Body of pancreas (tissue), 4 donors: ENCODE measurements around the gene AGK. TPM values are rescaled to one million over a fixed set of nuclear protein-coding genes. Genes with fewer than 3 reads are reported as not detected.
"Not testable (repeated sequence)": the region's sequence is repeated elsewhere in the genome, so short reads cannot be mapped to it uniquely, and the experiment has no call there.

ENCODE experiments used
- ATAC-seq: fragments of 150-250 bp; one replicate; pipeline ENCODE4 v1.9.1; 2016
- DNase-seq, 4 donors: peaks; one replicate each; pipeline ENCODE4 v3.0.0-alpha.2; 2019
- H3K27ac ChIP-seq, 4 donors: fragments of 200-600 bp; sonication (generic); 1 replicate in 3 of 4; 2 replicates in 1 of 4; pipeline versions ENCODE4 v1.5.1 to v1.6.1; 2016 to 2019; ENCODE audit warnings: mild to moderate bottlenecking in 1 of 4, mixed read lengths in 1 of 4, moderate library complexity in 1 of 4
- H3K27me3 ChIP-seq, 2 donors: fragments of 200-600 bp; sonication (generic); one replicate each; pipeline ENCODE4 v1.6.0; 2016; ENCODE audit warnings: mild to moderate bottlenecking in 1 of 2
- H3K36me3 ChIP-seq, 2 donors: fragments of 200-600 bp; sonication (generic); replicated peaks in 1 of 2; 2 replicates each; pipeline ENCODE4 v1.5.1; 2016; ENCODE audit warnings: low read depth in 2 of 2; ENCODE audit not compliant: insufficient read depth in 1 of 2
- H3K4me1 ChIP-seq: fragments of 200-600 bp; sonication (generic); one replicate; pipeline ENCODE4 v1.6.0; 2016
- H3K4me3 ChIP-seq, 2 donors: fragments of 200-600 bp; sonication (generic); 1 replicate in 1 of 2; 2 replicates in 1 of 2; pipeline ENCODE4 v1.5.1; 2016 to 2019
- H3K9me3 ChIP-seq, 3 donors: fragments of 200-600 bp; sonication (generic); 1 replicate in 2 of 3; 2 replicates in 1 of 3; pipeline ENCODE4 v1.5.1; 2016
- POLR2A ChIP-seq, 3 donors: fragments of 450-650 bp; IDR thresholded peaks; one replicate each; pipeline ENCODE4 v1.6.1; 2016; ENCODE audit warnings: antibody characterized with exemption in 3 of 3, mild to moderate bottlenecking in 2 of 3
- WGBS, 2 donors: methylation state at CpG; one replicate each; pipeline ENCODE4 v1.1.5; 2017; 5-methylcytosine and 5-hydroxymethylcytosine counted together
- intact Hi-C: fragments of 100-400 bp; cut with DNase I; formaldehyde crosslinking; loops from one replicate; pipeline ENCODE4 v1.15.1; 2023
- total RNA-seq, 2 donors: library from RNA; depleted of rRNA; stranded (reverse); fragments of >200 nt; gene quantifications; one replicate each; pipeline ENCODE4 v1.1.0, GENCODE V29; 2016
- TF ChIP-seq, protein P1 (sequence below), 7 experiments: fragments of 450-650 bp in 4 of 7; fragments of 200-600 bp in 3 of 7; sonication (generic) in 3 of 7; IDR thresholded peaks; one replicate each; pipeline ENCODE4 v1.5.1; 2016 to 2019; ENCODE audit warnings: antibody characterized with exemption in 7 of 7

AGK gene
- total RNA-seq, 2 donors from 2014 or later = 12.7 to 30.7 TPM

DNA sequence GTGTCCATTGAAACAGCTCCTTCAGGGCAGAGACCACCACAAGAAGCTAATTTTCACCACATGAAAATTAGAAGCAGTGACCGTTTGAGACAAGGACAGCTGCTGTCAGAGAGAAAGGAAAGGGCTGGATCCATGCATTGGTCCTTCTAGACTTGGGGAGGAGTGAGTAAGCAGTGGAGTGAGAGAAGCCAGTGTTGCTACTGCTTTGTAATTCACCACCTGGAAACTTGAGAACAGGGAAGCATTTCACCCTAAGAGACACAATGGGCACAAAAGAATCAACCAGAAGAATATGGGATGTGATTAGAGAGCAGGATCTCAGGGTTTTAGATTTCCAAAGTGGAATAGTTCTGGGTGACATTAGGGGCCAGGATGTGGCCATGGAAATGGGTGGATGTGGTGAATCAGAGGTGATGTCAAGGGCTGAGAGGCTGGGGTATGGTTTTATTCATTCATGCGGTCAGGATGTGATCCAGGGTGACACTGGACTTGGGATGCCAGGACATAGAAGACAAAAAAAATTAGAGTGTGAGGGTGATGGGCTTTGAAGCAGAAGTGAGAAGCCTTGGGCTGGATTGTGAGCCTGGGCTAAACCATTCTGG is 89.1 kb downstream of the AGK start:
- H3K4me3 ChIP-seq = no peak overlapping the region
- ATAC-seq (no peak), DNase-seq (no peak)
- H3K27ac ChIP-seq = no peak overlapping the region
- no peaks in the 10 kb centered on the region for H3K4me1 ChIP-seq
- H3K36me3 ChIP-seq = no peaks in the 10 kb centered on the region
- 87 to 90% methylated on average over 2 of the region's 2 CpGs for WGBS, 2 donors
- TF ChIP-seq, protein P1, sequence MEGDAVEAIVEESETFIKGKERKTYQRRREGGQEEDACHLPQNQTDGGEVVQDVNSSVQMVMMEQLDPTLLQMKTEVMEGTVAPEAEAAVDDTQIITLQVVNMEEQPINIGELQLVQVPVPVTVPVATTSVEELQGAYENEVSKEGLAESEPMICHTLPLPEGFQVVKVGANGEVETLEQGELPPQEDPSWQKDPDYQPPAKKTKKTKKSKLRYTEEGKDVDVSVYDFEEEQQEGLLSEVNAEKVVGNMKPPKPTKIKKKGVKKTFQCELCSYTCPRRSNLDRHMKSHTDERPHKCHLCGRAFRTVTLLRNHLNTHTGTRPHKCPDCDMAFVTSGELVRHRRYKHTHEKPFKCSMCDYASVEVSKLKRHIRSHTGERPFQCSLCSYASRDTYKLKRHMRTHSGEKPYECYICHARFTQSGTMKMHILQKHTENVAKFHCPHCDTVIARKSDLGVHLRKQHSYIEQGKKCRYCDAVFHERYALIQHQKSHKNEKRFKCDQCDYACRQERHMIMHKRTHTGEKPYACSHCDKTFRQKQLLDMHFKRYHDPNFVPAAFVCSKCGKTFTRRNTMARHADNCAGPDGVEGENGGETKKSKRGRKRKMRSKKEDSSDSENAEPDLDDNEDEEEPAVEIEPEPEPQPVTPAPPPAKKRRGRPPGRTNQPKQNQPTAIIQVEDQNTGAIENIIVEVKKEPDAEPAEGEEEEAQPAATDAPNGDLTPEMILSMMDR (IDR thresholded peaks at IDR 0.05) = no peak
- no peak for TF ChIP-seq POLR2A (IDR thresholded peaks at IDR 0.05)
- H3K27me3 ChIP-seq = no peaks in the 10 kb centered on the region
- H3K9me3 ChIP-seq = no peaks in the 10 kb centered on the region
- intact Hi-C loops = no loop called here

- H3K9me3 ChIP-seq = no peaks in the 10 kb centered on the region
- 77 to 93% methylated on average over 3 of the region's 3 CpGs for WGBS, 2 donors
- H3K4me1 ChIP-seq = no peaks in the 10 kb centered on the region
- ATAC-seq = no peak
- H3K27ac ChIP-seq = no peak overlapping the region
- H3K36me3 ChIP-seq = no peaks in the 10 kb centered on the region
- TF ChIP-seq, protein P1 (IDR thresholded peaks at IDR 0.05) = no peak
- no peak for TF ChIP-seq POLR2A (IDR thresholded peaks at IDR 0.05)
- no peak overlapping the region for H3K4me3 ChIP-seq
- no peaks in the 10 kb centered on the region for H3K27me3 ChIP-seq
- DNase-seq = no peak
- intact Hi-C loops = no loop called here
Observed at GRCh38 chr7:141641876-141642275, 90.7 kb downstream of the AGK start.

GRCh38 chr7:141645188-141645587 is 94.0 kb downstream of the AGK start:
- no peak for ATAC-seq

DNA sequence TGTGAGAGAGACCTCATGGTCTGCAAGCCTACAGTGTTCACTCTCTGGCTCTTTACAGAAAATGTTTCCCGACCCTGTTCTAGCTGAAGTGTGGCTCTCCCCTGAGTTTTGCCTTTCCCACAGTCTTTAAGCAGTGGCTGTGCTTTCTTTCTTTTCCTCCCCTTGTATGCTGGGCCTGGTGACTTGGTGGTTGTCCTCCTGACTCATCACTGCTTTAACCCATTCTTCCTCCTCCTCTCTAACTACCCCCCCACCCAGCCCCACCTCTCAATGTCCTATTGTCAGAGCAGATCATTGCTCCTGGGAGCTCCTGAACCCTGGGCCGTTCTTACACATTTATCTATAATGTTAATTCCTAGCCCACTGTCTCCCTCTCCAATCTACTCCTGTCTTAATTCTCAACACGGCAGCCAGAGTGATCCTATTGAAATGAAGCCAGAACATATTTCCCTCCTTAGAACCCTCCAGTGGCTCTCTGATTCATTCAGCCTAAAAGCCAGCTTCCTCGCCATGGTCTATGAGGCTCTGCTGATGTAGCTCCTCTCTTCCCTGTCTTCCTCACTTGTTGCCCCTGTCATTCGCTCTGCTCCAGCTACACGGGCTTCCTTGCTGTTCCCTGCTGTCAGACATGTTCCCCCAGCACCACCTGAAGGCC is 95.7 kb downstream of the AGK start:
- Histone ChIP-seq H3K27me3 (no peaks in the 10 kb centered on the region), H3K27ac (no peak overlapping the region), H3K36me3 (peaks cover 0 to 3% of the 10 kb centered on the region in 2 donors), H3K9me3 (no peaks in the 10 kb centered on the region), H3K4me1 (peaks cover 8% of the 10 kb centered on the region), H3K4me3 (no peak overlapping the region)
- DNase-seq = no peak
- no peak for TF ChIP-seq POLR2A (IDR thresholded peaks at IDR 0.05)
- TF ChIP-seq, protein P1 (IDR thresholded peaks at IDR 0.05) = no peak
- intact Hi-C loops = no loop called here
- ATAC-seq = no peak
- 84% methylated on average over 6 of the region's 6 CpGs for WGBS, 2 donors

More at GRCh38 chr7:141645188-141645587, 94.0 kb downstream of the AGK start:
- H3K27me3 ChIP-seq = no peaks in the 10 kb centered on the region
- H3K4me3 ChIP-seq = no peak overlapping the region
- no peak overlapping the region for H3K27ac ChIP-seq
- no peaks in the 10 kb centered on the region for H3K36me3 ChIP-seq
- no peak for DNase-seq
- intact Hi-C loops = no loop called here
- H3K4me1 ChIP-seq = peaks cover 6% of the 10 kb centered on the region
- TF ChIP-seq, protein P1 (IDR thresholded peaks at IDR 0.05) = no peak
- no peak for TF ChIP-seq POLR2A (IDR thresholded peaks at IDR 0.05)
- no peaks in the 10 kb centered on the region for H3K9me3 ChIP-seq

DNA sequence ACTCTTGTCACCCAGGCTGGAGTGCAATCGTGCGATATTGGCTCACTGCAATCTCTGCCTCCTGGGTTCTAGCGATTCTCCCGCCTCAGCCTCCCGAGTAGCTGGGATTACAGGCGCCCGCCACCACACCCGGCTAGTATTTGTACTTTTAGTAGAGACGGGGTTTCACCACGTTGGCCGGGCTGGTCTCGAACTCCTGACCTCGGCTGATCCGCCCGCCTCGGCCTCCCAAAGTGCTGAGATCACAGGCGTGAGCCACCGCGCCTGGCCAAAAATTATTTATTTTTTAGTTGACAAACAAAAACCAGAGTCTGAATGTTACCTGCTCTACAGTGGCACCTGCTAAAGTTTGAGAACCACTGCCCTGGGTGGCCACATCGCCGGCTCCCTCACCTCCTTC is 96.5 kb downstream of the AGK start:
- H3K27me3 ChIP-seq, H3K27ac ChIP-seq, ATAC-seq, DNase-seq, H3K4me3 ChIP-seq, H3K4me1 ChIP-seq, intact Hi-C loops, H3K9me3 ChIP-seq, H3K36me3 ChIP-seq: not testable (repeated sequence)
- 94 to 96% methylated on average over 21 of the region's 21 CpGs for WGBS, 2 donors
